PC-9 (cell line): ENCODE results near the gene CEACAM4. TPM values are rescaled to one million over a fixed set of nuclear protein-coding genes. Genes with fewer than 3 reads are reported as not detected.

Source experiments
- BruUV-seq: library from RNA; stranded (reverse); fragments of 400-500 nt; replicated peaks from 2 replicates; lab custom pipeline; 2021; lab: Mats Ljungman, UMichigan
- CTCF ChIA-PET: fragments of 300-600 bp; sonication (Branson Sonifier 250); formaldehyde crosslinking; loops from one replicate; lab custom pipeline; 2022; ENCODE audit warnings: antibody characterized with exemption; lab: Charles Lee
- POLR2A ChIA-PET: fragments of 300-600 bp; sonication (Branson Sonifier 250); formaldehyde crosslinking; loops from one replicate; lab custom pipeline; 2022; ENCODE audit warnings: antibody characterized with exemption; ENCODE audit not compliant: unreplicated experiment; lab: Charles Lee
- DNase-seq, 2 experiments: peaks; one replicate each; pipeline versions ENCODE4 v3.0.0 to v3.0.0-alpha.2; 2015 to 2022; ENCODE audit warnings: mixed read lengths in 1 of 2
- H2AFZ ChIP-seq: fragments of 200-600 bp; sonication (generic); 2 replicates; pipeline ENCODE4 v1.8.1; 2017; ENCODE audit warnings: antibody characterized with exemption
- H3F3A ChIP-seq: fragments of 200-600 bp; sonication (generic); 2 replicates; pipeline ENCODE4 v1.8.1; 2017; ENCODE audit warnings: antibody characterized with exemption, mild to moderate bottlenecking, low read depth; ENCODE audit not compliant: insufficient read depth
- H3K27ac ChIP-seq: fragments of 200-600 bp; sonication (generic); 2 replicates; pipeline ENCODE4 v1.6.1; 2016; ENCODE audit warnings: mixed run types
- H3K27me3 ChIP-seq: fragments of 200-600 bp; sonication (generic); 2 replicates; pipeline ENCODE4 v1.6.1; 2016; ENCODE audit warnings: low read depth, mixed run types; ENCODE audit not compliant: insufficient read depth
- H3K36me3 ChIP-seq: fragments of 200-600 bp; sonication (generic); 2 replicates; pipeline ENCODE4 v1.6.1; 2016; ENCODE audit warnings: low read depth, mixed run types
- H3K4me1 ChIP-seq: fragments of 200-600 bp; sonication (generic); replicated peaks from 2 replicates; pipeline ENCODE4 v1.6.1; 2016; ENCODE audit warnings: mixed run types; ENCODE audit not compliant: insufficient read depth
- H3K4me2 ChIP-seq: fragments of 200-600 bp; sonication (generic); 2 replicates; pipeline ENCODE4 v1.6.1; 2017; ENCODE audit warnings: mixed run types
- H3K4me3 ChIP-seq: fragments of 200-600 bp; sonication (generic); 2 replicates; pipeline ENCODE4 v1.6.1; 2016; ENCODE audit warnings: mixed run types
- H3K79me2 ChIP-seq: fragments of 200-600 bp; sonication (generic); 2 replicates; pipeline ENCODE4 v1.6.1; 2017; ENCODE audit warnings: low read depth, mixed run types
- H3K9me2 ChIP-seq: fragments of 200-600 bp; sonication (generic); 2 replicates; pipeline ENCODE4 v1.8.1; 2017; ENCODE audit warnings: mild to moderate bottlenecking; ENCODE audit not compliant: insufficient read depth
- H3K9me3 ChIP-seq: fragments of 200-600 bp; sonication (generic); 2 replicates; pipeline ENCODE4 v1.8.1; 2016; ENCODE audit warnings: low read depth; ENCODE audit not compliant: insufficient read depth
- H4K20me1 ChIP-seq: fragments of 200-600 bp; sonication (generic); 2 replicates; pipeline ENCODE4 v1.8.1; 2017; ENCODE audit not compliant: insufficient read depth
- CTCF ChIP-seq: fragments of 200-600 bp; sonication (generic); conservative IDR thresholded peaks from 2 replicates; pipeline ENCODE4 v1.6.1; 2017; ENCODE audit warnings: mixed run types, antibody characterized with exemption, mild to moderate bottlenecking, moderate library complexity
- EZH2 ChIP-seq: fragments of 200-600 bp; sonication (generic); IDR thresholded peaks from 2 replicates; pipeline ENCODE4 v1.8.0; 2017; ENCODE audit warnings: antibody characterized with exemption, low read depth
- intact Hi-C: fragments of 100-400 bp; cut with micrococcal nuclease; formaldehyde crosslinking; loops from one replicate; pipeline ENCODE4 v1.10.0; 2022; ENCODE audit not compliant: unreplicated experiment
- total RNA-seq: library from RNA; stranded (reverse); gene quantifications from 2 replicates; pipeline ENCODE4 v1.2.3, GENCODE V29; 2021

CEACAM4 gene
- total RNA-seq, 1 experiment from 2014 or later = not detected

GRCh38 chr19:41612483-41612882, 14.4 kb downstream of the CEACAM4 start:
- intact Hi-C loops = no loop called here

GRCh38 chr19:41610789-41611188, 16.1 kb downstream of the CEACAM4 start:
- Histone ChIP-seq H4K20me1 (no peaks in the 10 kb centered on the region), H3K36me3 (no peaks in the 10 kb centered on the region), H3K27me3 (peaks cover 73% of the 10 kb centered on the region), H3K4me1 (no peaks in the 10 kb centered on the region), H2AFZ (no peak overlapping the region), H3K79me2 (no peaks in the 10 kb centered on the region), H3F3A (no peaks in the 10 kb centered on the region), H3K27ac (no peak overlapping the region), H3K9me2 (no peaks in the 10 kb centered on the region), H3K4me3 (no peak overlapping the region), H3K9me3 (no peaks in the 10 kb centered on the region), H3K4me2 (no peak overlapping the region)
- intact Hi-C loops = no loop called here
- ChIA-PET CTCF (no interaction called here), POLR2A (no interaction called here)
- no peak for DNase-seq
- no TSS peak for BruUV-seq
- no peak for TF ChIP-seq CTCF
- TF ChIP-seq EZH2 = no peak

More at GRCh38 chr19:41612483-41612882, 14.4 kb downstream of the CEACAM4 start:
- Histone ChIP-seq H3K4me2 (no peak overlapping the region), H3F3A (no peaks in the 10 kb centered on the region), H2AFZ (no peak overlapping the region), H3K79me2 (no peaks in the 10 kb centered on the region), H3K4me1 (no peaks in the 10 kb centered on the region), H3K4me3 (no peak overlapping the region), H3K36me3 (no peaks in the 10 kb centered on the region), H4K20me1 (no peaks in the 10 kb centered on the region), H3K9me2 (no peaks in the 10 kb centered on the region), H3K27ac (no peak overlapping the region), H3K27me3 (peaks cover 64% of the 10 kb centered on the region), H3K9me3 (no peaks in the 10 kb centered on the region)
- CTCF ChIA-PET = no interaction called here
- BruUV-seq = no TSS peak
- DNase-seq = no peak
- POLR2A ChIA-PET = interaction anchor here (0.5 kb wide), 1 partner anchor 1220 kb away, joined by 8 read pairs; no protein-coding TSS in a partner anchor
- no peak for TF ChIP-seq CTCF
- no peak for TF ChIP-seq EZH2

GRCh38 chr19:41607668-41608067, 19.2 kb downstream of the CEACAM4 start:
- H3K4me3 ChIP-seq = no peak overlapping the region
- no peak overlapping the region for H2AFZ ChIP-seq
- peaks cover 84% of the 10 kb centered on the region for H3K27me3 ChIP-seq
- H3K27ac ChIP-seq = no peak overlapping the region
- no peaks in the 10 kb centered on the region for H3K79me2 ChIP-seq
- H3K9me3 ChIP-seq = no peaks in the 10 kb centered on the region
- H3K9me2 ChIP-seq = no peaks in the 10 kb centered on the region
- CTCF ChIA-PET = no interaction called here
- H3F3A ChIP-seq = no peaks in the 10 kb centered on the region
- no peaks in the 10 kb centered on the region for H3K4me1 ChIP-seq
- POLR2A ChIA-PET = no interaction called here
- BruUV-seq = no TSS peak
- no peaks in the 10 kb centered on the region for H3K36me3 ChIP-seq
- DNase-seq = no peak
- no peak overlapping the region for H3K4me2 ChIP-seq
- intact Hi-C loops = no loop called here
- H4K20me1 ChIP-seq = no peaks in the 10 kb centered on the region
- TF ChIP-seq CTCF = no peak
